LoVo (cell line): ENCODE data around the gene KRTAP12-1.
"Not testable (repeated sequence)": the region's sequence is repeated elsewhere in the genome, so short reads cannot be mapped to it uniquely, and the experiment has no call there.

Experiments
- DNase-seq: peaks from one replicate; pipeline ENCODE4 v3.0.0-alpha.2; 2016; ENCODE audit warnings: low spot score

Gene KRTAP12-1

GRCh38 chr21:44697811-44698734 is 16.1 kb upstream of the KRTAP12-1 start:
- no peak for DNase-seq

GRCh38 chr21:44697172-44697810 is 15.3 kb upstream of the KRTAP12-1 start, which contains the start of gene KRTAP10-12:
TSS of gene KRTAP10-12 (plus strand) at chr21:44697172. CDS start at chr21:44697202, 30 bp downstream.
- DNase-seq: not testable (repeated sequence)

DNA sequence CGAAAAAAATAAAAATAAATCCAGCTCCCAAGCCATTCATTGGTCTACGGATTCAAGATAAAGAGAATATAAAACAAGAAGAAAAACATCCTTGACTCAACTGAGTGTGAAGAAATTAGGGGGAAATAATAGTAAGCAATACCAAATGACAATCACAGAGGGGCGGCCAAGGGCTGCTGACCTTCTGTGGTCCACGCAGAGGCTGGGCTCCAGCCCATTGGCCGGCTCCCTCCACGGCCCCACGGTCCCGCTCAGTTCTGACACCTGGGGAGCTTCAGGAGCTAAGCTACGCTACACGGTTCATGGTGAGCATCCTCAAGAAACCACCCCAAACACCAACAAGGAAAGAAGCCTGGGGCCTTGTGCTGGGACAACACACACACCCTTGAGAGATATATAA is 14.6 kb upstream of the KRTAP12-1 start:
- no peak for DNase-seq

GRCh38 chr21:44695641-44696040 is 13.7 kb upstream of the KRTAP12-1 start:
- DNase-seq: no peak

- DNase-seq: no peak
These were observed 13.2 kb upstream of the KRTAP12-1 start for GRCh38 chr21:44695184-44695583.

GRCh38 chr21:44694776-44695175 is 12.8 kb upstream of the KRTAP12-1 start:
- no peak for DNase-seq

DNA sequence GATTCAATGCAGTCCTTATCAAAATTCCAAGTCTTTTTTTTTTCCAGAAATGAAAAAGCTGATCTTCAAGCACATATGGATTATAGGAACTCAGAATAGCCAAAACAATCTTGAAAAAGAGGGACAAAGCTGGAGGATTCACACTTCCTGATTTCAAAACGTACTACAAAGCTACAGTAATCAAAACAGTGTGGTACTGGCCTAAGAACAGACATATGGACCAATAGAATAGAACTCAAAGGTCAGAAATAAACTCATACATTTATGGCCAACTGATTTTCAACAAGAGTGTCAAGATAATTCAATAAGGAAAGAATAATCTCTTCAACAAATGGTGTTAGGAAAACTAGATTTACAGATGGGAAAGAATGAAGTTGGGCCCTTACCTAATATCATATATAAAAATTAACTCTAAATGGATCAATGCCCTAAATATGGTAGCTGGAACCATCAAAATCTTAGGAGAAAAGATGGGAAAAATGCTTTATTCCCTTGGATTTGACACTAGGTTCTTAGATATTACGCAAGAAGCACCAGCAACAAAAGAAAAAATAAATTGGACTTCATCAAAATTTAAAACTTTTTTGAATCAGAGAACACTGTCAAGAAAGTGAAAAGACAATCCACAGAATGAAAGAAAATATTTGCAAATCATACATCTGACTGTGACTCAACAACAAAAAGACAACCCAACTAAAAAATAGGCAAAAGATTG is 11.0 kb upstream of the KRTAP12-1 start:
- no peak for DNase-seq

DNA sequence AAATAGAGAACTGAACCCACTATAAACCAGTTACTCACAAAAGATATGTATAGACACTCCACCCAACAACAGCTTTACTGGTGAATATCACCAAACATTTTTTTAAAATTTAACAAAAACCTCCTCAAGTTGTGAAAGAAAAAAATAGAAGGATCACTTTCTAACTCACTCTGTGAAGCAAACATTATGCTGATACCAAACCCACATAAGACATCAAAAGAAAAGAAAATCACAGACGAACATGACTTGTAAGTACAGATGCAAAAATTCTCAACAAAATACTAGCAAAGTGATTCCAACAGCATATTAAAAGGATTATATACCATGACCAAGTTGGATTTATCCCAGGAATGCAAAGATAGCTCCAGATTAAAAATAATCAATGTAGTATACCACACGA is 9.7 kb upstream of the KRTAP12-1 start:
- DNase-seq: no peak

- not testable (repeated sequence) for DNase-seq
These were observed 7.8 kb upstream of the KRTAP12-1 start for GRCh38 chr21:44689740-44690139.

DNA sequence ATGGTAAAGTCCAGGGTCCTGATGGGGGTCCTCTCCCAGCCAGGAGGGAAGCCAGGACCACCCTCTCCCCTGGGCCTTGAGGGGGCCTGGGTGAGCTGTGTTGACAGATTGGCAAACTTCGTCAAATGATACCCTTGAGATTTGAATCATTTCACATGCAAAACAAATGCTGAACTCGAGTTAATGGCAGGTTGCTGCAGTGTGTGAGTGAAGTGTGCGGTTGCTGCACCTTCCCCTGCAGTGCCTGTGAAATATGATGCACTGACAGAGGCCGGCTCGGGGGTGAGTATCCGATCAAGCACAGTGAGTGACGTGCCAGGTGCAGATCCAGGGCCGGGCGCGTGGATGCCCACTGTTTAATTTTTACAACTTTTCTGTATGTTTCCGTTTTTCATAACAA is 5.7 kb upstream of the KRTAP12-1 start:
- no peak for DNase-seq

DNA sequence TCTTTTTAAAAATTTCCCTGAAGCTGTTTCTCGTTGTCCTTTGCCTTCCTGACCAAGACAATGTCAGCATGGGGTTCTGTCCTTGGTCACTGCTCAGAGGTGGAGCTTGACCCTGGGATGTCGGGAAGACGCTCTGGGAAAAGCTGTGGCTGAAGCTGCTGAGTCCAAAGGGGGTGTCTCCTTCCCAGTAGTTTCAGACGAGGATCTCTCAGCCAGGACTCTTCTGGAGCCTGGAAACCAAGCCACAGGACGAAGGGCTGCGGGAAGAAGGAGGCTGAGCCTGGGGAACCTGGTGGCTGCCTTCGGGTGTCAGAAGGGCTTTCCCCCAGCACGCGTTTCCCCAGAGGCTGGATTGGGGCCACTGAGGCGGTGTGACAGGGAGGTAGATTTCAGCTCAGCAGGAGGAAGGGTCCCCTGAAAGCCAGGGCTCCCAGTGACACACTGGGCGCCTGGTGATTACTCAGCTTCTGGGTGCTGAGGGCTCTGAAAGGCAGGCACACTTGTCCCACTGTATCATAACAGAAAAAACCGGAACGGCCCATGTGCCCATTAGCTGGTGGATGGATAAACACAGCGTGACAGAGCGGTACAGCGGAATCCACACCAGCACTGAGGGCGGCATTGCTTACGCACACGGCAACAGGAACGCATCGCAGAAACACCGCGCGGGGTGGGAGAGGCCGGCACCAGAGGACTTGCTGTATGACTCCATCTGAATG is 5.0 kb upstream of the KRTAP12-1 start:
- no peak for DNase-seq

GRCh38 chr21:44686000-44686781 is 4.2 kb upstream of the KRTAP12-1 start:
- DNase-seq: no peak

- not testable (repeated sequence) for DNase-seq
These were observed 3.1 kb upstream of the KRTAP12-1 start for GRCh38 chr21:44685050-44685449.

DNA sequence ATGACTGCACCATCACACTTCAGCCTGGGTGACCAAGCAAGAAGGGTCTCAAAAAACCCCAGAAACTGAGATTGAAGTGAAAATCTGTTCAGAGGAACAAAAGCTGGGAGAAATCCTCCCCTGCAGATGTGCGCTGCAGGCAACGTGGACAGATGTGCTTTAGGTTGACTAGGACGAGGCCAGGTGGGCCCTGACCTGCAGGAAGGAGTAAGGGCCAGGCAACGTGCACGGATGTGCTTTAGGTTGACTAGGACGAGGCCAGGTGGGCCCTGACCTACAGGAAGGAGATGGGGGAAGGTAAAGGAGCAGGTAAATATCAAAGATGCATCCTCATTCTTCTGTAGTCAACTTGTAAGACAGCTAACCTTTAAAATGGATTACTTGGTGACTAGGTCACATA is 2.5 kb upstream of the KRTAP12-1 start:
- DNase-seq: no peak

DNA sequence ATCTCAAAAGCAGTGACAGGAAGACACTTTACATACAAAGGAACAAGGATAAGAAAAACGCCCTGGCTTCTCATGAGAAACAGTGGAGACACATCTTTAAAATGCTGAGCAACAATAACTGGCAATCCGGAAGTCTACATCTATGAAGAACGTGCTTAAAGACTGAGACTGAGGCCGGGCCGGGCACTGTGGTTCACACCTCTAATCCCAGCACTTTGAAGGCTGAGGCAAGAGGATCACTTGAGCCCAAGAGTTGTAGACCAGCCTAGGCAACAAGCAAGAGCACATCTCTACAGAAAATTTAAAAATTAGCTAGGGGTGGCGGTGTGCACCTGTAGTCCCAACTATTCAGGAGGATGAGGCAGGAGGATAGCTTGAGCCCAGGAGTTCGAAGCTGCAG is 2.1 kb upstream of the KRTAP12-1 start:
- no peak for DNase-seq

GRCh38 chr21:44682580-44683151 is 703 bp upstream of the KRTAP12-1 start:
- no peak for DNase-seq

GRCh38 chr21:44681152-44681551 is 811 bp downstream of the KRTAP12-1 start:
- no peak for DNase-seq

GRCh38 chr21:44677881-44678280 is 4.1 kb downstream of the KRTAP12-1 start:
- no peak for DNase-seq

DNA sequence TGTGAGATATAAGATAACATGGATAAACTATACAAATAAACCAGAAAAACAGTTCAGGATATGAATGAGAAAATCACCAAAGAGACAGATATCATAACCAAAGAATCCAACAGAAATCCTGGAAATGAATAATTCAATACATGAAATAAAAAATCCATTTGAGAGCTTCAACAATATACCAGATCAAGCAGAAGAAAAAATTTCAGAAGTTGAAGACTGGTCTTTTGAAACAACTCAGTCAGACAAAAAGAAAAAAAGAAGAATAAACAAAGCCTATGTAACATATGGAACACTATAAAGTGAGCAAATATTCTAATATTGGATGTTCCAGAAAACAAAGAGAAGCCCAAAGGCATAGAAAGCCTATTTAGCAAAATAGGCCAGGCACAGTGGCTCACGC is 10.1 kb downstream of the KRTAP12-1 start:
- DNase-seq: no peak

- DNase-seq: no peak
These were observed 11.1 kb downstream of the KRTAP12-1 start for GRCh38 chr21:44670642-44671432.
